GM08714 (cell line): Measurements from ENCODE around the gene ANKDD1B.

Experiments used
- H3K4me3 ChIP-seq: fragments of 200-500 bp; sonication (Bioruptor generic); 2 replicates; pipeline ENCODE4 v1.5.1; 2014; ENCODE audit warnings: mild to moderate bottlenecking, low read length, inconsistent platforms
- ZNF274 ChIP-seq: IDR thresholded peaks from 2 replicates; pipeline ENCODE4 v1.6.1; 2012; ENCODE audit warnings: mild to moderate bottlenecking, low read depth, low read length

Gene ANKDD1B

GRCh38 chr5:75637949-75638348, 26.7 kb downstream of the ANKDD1B start:
- no peak for TF ChIP-seq ZNF274

GRCh38 chr5:75639535-75640311, 28.5 kb downstream of the ANKDD1B start:
- H3K4me3 ChIP-seq = no peak overlapping the region
- TF ChIP-seq ZNF274 = no peak

More at GRCh38 chr5:75637949-75638348, 26.7 kb downstream of the ANKDD1B start:
- H3K4me3 ChIP-seq = no peak overlapping the region

GRCh38 chr5:75640395-75640794, 29.1 kb downstream of the ANKDD1B start:
- no peak for TF ChIP-seq ZNF274
- no peak overlapping the region for H3K4me3 ChIP-seq

GRCh38 chr5:75640826-75641225, 29.6 kb downstream of the ANKDD1B start:
- H3K4me3 ChIP-seq = no peak overlapping the region
- no peak for TF ChIP-seq ZNF274

GRCh38 chr5:75648712-75649111, 37.5 kb downstream of the ANKDD1B start:
- H3K4me3 ChIP-seq = no peak overlapping the region
- no peak for TF ChIP-seq ZNF274

GRCh38 chr5:75651575-75652238, 40.5 kb downstream of the ANKDD1B start:
- TF ChIP-seq ZNF274 = no peak
- no peak overlapping the region for H3K4me3 ChIP-seq

- TF ChIP-seq ZNF274 = no peak
- no peak overlapping the region for H3K4me3 ChIP-seq
These were observed 42.3 kb downstream of the ANKDD1B start for GRCh38 chr5:75653521-75653920.

GRCh38 chr5:75654693-75655295, 43.5 kb downstream of the ANKDD1B start:
- no peak overlapping the region for H3K4me3 ChIP-seq
- TF ChIP-seq ZNF274 = no peak

- no peak for TF ChIP-seq ZNF274
- peak overlapping the region; percentile 35 for H3K4me3 ChIP-seq
These were observed 45.2 kb downstream of the ANKDD1B start for GRCh38 chr5:75656311-75657003.

GRCh38 chr5:75659791-75660450, 48.7 kb downstream of the ANKDD1B start:
- TF ChIP-seq ZNF274 = no peak
- no peak overlapping the region for H3K4me3 ChIP-seq

GRCh38 chr5:75660678-75661465, 49.6 kb downstream of the ANKDD1B start:
- no peak overlapping the region for H3K4me3 ChIP-seq

GRCh38 chr5:75662061-75662460, 50.8 kb downstream of the ANKDD1B start:
- H3K4me3 ChIP-seq = no peak overlapping the region
- no peak for TF ChIP-seq ZNF274

More at GRCh38 chr5:75660678-75661465, 49.6 kb downstream of the ANKDD1B start:
- no peak for TF ChIP-seq ZNF274
